ENCODE measurements around the gene NELL1.

DNA sequence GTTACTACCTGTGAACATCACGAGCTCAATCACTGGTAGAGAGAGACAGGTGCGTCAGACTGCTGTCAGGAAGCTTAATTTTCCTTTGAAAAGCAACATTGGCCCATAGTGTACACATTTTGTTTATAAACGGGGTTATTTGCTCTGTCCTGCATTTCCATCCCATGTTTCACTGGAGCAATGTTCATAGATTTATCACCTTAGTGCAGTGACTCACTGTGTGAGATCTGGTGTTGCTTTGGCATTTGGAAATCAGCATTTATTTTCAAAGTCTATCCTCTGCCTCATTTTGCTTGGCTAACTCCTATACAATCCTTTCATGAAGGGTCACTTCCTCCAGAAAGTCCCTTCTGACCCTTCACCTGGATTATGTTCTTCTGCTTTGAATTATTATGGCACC lies 529.1 kb downstream of the NELL1 start:
- TF ChIP-seq POLR2AphosphoS5 (IDR thresholded peaks at IDR 0.05) (no peak), POLR2A (IDR thresholded peaks at IDR 0.05) (no peak)
- TF ChIP-seq, protein P1, sequence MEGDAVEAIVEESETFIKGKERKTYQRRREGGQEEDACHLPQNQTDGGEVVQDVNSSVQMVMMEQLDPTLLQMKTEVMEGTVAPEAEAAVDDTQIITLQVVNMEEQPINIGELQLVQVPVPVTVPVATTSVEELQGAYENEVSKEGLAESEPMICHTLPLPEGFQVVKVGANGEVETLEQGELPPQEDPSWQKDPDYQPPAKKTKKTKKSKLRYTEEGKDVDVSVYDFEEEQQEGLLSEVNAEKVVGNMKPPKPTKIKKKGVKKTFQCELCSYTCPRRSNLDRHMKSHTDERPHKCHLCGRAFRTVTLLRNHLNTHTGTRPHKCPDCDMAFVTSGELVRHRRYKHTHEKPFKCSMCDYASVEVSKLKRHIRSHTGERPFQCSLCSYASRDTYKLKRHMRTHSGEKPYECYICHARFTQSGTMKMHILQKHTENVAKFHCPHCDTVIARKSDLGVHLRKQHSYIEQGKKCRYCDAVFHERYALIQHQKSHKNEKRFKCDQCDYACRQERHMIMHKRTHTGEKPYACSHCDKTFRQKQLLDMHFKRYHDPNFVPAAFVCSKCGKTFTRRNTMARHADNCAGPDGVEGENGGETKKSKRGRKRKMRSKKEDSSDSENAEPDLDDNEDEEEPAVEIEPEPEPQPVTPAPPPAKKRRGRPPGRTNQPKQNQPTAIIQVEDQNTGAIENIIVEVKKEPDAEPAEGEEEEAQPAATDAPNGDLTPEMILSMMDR (IDR thresholded peaks at IDR 0.05 in 8 of 11, conservative IDR thresholded peaks at IDR 0.05 in 3 of 11) = no peak

Measured in spleen (tissue), 7 donors.